Measurements from ENCODE around the gene NCAPD3. TPM values are rescaled to one million over a fixed set of nuclear protein-coding genes. Genes with fewer than 3 reads are reported as not detected.

NCAPD3 gene
- total RNA-seq, 2 experiments from 2014 or later, result 98.4 to 102 TPM

DNA sequence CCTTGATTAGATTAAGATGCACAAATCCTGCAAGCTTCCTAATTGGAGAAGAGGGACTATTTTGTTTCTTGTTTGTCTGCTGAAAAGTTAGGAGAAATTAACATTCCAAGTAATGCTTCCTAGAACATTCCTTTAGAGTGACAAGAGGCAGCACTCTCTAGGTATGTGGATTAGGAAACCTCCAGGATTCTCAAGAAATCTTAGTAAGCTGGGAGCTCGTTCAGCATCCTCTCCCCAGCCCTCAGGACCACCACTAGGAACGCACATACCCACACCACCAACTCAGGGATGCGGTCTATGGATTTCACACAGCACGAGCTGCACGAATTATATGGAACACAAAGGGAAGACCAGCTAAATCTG lies 52.9 kb downstream of the NCAPD3 start:
- CTCF ChIA-PET, result no interaction called here
- TF ChIP-seq, protein P1, sequence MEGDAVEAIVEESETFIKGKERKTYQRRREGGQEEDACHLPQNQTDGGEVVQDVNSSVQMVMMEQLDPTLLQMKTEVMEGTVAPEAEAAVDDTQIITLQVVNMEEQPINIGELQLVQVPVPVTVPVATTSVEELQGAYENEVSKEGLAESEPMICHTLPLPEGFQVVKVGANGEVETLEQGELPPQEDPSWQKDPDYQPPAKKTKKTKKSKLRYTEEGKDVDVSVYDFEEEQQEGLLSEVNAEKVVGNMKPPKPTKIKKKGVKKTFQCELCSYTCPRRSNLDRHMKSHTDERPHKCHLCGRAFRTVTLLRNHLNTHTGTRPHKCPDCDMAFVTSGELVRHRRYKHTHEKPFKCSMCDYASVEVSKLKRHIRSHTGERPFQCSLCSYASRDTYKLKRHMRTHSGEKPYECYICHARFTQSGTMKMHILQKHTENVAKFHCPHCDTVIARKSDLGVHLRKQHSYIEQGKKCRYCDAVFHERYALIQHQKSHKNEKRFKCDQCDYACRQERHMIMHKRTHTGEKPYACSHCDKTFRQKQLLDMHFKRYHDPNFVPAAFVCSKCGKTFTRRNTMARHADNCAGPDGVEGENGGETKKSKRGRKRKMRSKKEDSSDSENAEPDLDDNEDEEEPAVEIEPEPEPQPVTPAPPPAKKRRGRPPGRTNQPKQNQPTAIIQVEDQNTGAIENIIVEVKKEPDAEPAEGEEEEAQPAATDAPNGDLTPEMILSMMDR (IDR thresholded peaks at IDR 0.05), result no peak
- H3K4me1 Mint-ChIP-seq (ENCODE audit: low read depth), result no peaks in the 10 kb centered on the region

DNA sequence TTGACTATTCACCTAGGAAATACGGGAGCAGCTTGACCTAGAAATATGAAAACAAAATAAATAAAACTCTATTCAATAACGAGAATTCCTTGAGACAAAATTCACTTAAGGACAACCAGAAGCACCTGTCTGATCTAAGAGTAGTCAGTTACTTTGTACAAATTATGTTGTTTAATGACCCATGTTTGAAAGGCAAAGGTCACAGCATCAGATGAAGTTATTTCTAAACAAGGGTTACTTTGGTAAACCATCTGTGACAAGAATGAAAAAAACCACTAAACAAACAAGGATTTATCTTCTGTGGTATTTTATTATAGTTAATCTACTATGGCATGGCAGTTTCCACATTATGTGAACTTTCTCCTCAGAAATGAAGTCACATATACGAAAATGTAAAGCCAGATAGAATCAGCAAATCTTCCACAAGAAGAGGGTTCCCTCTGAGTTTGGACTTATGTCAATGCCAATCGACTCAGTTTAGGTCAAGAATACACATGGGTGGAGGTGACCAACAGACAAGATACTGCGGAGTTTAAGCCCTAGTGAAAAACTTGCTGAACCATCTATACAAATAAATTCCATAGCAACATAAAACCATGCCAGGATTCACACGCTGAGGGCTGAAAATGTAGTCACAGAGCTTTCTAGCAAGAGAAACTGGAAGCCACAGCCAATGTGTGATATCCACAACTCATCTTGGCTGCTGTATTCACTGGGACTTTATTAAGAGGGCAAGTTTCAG lies 53.4 kb downstream of the NCAPD3 start:
- CTCF ChIA-PET, result interaction anchor here (1.5 kb wide), 1 partner anchor 9 kb away, joined by 3 read pairs; no protein-coding TSS in a partner anchor

More for the DNA sequence above, 52.9 kb downstream of the NCAPD3 start:
- no peaks in the 10 kb centered on the region for H3K27me3 Mint-ChIP-seq
- peaks cover 49% of the 10 kb centered on the region for H3K36me3 Mint-ChIP-seq (ENCODE audit: low read depth)
- POLR2A ChIA-PET, result no interaction called here
- intact Hi-C loops (cut with micrococcal nuclease), result no loop called here
- DNase-seq (no peak), ATAC-seq (no peak)
- no peak overlapping the region for H3K4me3 Mint-ChIP-seq
- H3K27ac Mint-ChIP-seq, result no peak overlapping the region
- H3K9me3 Mint-ChIP-seq, result no peaks in the 10 kb centered on the region

DNA sequence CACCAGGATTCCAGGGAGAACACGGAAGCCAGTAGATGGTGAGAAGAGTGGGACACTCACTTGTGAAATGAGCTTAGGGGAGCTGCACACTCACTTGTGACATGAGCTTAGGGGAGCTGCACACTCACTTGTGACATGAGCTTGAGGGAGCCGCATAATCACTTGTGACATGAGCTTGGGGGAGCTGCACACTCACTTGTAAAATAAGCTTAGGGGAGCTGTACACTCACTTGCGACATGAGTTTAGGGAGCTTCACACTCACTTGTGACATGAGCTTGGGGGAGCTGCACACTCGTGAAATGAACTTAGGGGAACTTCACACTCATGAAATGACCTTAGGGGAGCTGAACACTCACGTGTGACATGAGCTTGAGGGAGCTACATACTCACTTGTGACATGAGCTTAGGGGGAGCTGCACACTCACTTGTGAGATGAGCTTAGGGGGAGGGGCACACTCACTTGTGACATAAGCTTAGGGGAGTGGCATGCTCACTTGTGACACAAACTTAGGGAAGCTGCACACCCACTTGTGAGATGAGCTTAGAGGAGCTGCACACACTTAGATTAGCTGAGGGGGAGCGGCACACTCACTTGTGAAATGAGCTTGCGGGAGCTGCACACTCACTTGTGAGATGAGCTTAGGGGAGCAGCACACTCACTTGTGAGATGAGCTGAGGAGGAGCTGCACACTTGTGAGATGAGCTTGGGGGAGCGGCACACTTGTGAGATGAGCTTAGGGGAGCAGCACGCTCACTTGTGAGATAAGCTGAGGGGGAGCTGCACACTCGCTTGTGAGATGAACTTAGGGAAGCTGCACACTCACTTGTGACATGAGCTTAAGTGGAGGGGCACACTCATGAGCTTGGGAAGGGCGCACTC lies 59.0 kb downstream of the NCAPD3 start:
- DNase-seq, result no peak
- peaks cover 63% of the 10 kb centered on the region for H3K36me3 Mint-ChIP-seq (ENCODE audit: low read depth)
- no peak for ATAC-seq
- H3K9me3 Mint-ChIP-seq, result no peaks in the 10 kb centered on the region
- no peak overlapping the region for H3K27ac Mint-ChIP-seq
- POLR2A ChIA-PET, result no interaction called here
- H3K4me3 Mint-ChIP-seq, result no peak overlapping the region
- TF ChIP-seq, protein P1 (IDR thresholded peaks at IDR 0.05), result no peak
- H3K27me3 Mint-ChIP-seq, result no peaks in the 10 kb centered on the region
- intact Hi-C loops (cut with micrococcal nuclease), result no loop called here
- CTCF ChIA-PET, result interaction anchor here (1.4 kb wide), 1 partner anchor 25 kb away, joined by 3 read pairs; no protein-coding TSS in a partner anchor
- no peaks in the 10 kb centered on the region for H3K4me1 Mint-ChIP-seq (ENCODE audit: low read depth)

More for the DNA sequence above, 53.4 kb downstream of the NCAPD3 start:
- POLR2A ChIA-PET, result no interaction called here
- Mint-ChIP-seq H3K27ac (no peak overlapping the region), H3K4me1 (ENCODE audit: low read depth) (no peaks in the 10 kb centered on the region), H3K27me3 (no peaks in the 10 kb centered on the region), H3K4me3 (no peak overlapping the region), H3K9me3 (no peaks in the 10 kb centered on the region), H3K36me3 (ENCODE audit: low read depth) (peaks cover 50% of the 10 kb centered on the region)
- no peak for ATAC-seq
- intact Hi-C loops (cut with micrococcal nuclease), result no loop called here
- no peak for DNase-seq
- TF ChIP-seq, protein P1 (IDR thresholded peaks at IDR 0.05), result no peak

DNA sequence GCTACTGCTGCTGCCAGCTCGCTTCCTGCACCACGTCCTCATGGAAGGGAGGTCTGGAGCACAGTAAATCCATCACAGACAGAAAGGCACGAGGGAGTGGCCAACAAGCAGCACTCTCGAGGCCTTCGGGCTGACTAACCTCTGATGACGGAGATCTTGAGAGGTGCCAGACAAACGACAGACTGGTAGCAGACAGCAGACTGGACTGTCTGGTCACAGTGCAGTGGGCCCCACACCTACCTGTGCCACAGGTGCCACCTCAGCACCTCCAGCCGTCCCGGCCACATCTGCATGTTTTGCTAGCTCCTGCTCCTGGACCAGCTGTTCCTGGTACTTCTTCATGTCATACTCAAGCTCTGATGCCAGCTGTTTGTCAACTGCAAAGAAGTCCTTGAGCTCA lies 64.1 kb downstream of the NCAPD3 start:
- ChIA-PET POLR2A (interaction anchor here (1.1 kb wide), 1 partner anchor 9 kb away, joined by 4 read pairs; no protein-coding TSS in a partner anchor), CTCF (no interaction called here)
- intact Hi-C loops (cut with micrococcal nuclease), result no loop called here
- DNase-seq (no peak), ATAC-seq (no peak)
- no peak overlapping the region for H3K4me3 Mint-ChIP-seq
- H3K36me3 Mint-ChIP-seq (ENCODE audit: low read depth), result peaks cover 56% of the 10 kb centered on the region
- H3K4me1 Mint-ChIP-seq (ENCODE audit: low read depth), result no peaks in the 10 kb centered on the region
- H3K9me3 Mint-ChIP-seq, result no peaks in the 10 kb centered on the region
- TF ChIP-seq, protein P1 (IDR thresholded peaks at IDR 0.05), result no peak
- H3K27me3 Mint-ChIP-seq, result no peaks in the 10 kb centered on the region
- H3K27ac Mint-ChIP-seq, result no peak overlapping the region

DNA sequence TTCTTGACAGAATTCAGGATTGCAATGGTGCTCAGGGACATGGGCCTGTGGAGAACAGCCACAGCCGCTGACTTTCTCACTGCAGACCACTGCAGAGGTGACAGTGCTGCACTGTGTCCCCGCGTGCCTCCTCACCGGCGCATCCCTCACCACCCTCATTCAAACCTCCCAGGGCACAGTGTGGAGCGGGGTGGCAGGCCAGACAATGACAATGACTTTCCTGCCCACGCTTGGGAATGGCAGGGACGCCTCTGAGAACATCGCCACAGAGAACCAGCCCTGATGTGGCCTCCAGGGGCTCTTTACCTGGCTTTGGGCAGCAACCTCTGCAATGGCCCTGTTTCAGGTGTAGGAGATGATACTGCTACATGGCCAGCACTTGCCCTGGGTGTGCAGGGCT lies 65.7 kb downstream of the NCAPD3 start:
- DNase-seq (no peak), ATAC-seq (no peak)
- H3K36me3 Mint-ChIP-seq (ENCODE audit: low read depth), result peaks cover 52% of the 10 kb centered on the region
- no peaks in the 10 kb centered on the region for H3K4me1 Mint-ChIP-seq (ENCODE audit: low read depth)
- H3K27ac Mint-ChIP-seq, result no peak overlapping the region
- no peaks in the 10 kb centered on the region for H3K27me3 Mint-ChIP-seq
- no peaks in the 10 kb centered on the region for H3K9me3 Mint-ChIP-seq
- POLR2A ChIA-PET, result no interaction called here
- intact Hi-C loops (cut with micrococcal nuclease), result no loop called here
- CTCF ChIA-PET, result no interaction called here
- TF ChIP-seq, protein P1 (IDR thresholded peaks at IDR 0.05), result no peak
- H3K4me3 Mint-ChIP-seq, result no peak overlapping the region
